ENCODE data around the gene XRCC4. TPM values are rescaled to one million over a fixed set of nuclear protein-coding genes. Genes with fewer than 3 reads are reported as not detected.

The XRCC4 gene
- total and polyA plus RNA-seq, 2 of the 13 experiments (the other 11 are each of a cell fraction or from before 2014, with no cell fraction given), result 2.8 to 12.6 TPM

- intact Hi-C loops (cut with micrococcal nuclease; ENCODE audit: unreplicated experiment) (no loop called here), in situ Hi-C loops (cut with HindIII; ENCODE audit: extremely low pct_ligation_motif_present, low pct_unique_long_range_greater_than_20kb) (no loop called here)
- Histone ChIP-seq H2AFZ (ENCODE audit: low read length) (no peak overlapping the region), H3K9ac (ENCODE audit: insufficient read depth, low read depth, low read length) (no peak overlapping the region), H3K9me3 (ENCODE audit: low read length) (no peaks in the 10 kb centered on the region), H4K20me1 (ENCODE audit: insufficient read depth, low read length) (no peaks in the 10 kb centered on the region), H3K4me1 (ENCODE audit: insufficient read depth, low read length) (no peaks in the 10 kb centered on the region; the same call in 1 of the 2 replicates), H3K4me3 (replicated peaks in 1 of 3; ENCODE audit: insufficient read depth in 1 of 3, low read depth in 2 of 3, low read length in 3 of 3) (no peak overlapping the region), H3K36me3 (replicated peaks in 1 of 2; ENCODE audit: control insufficient read depth in 1 of 2, insufficient read depth in 2 of 2, low read length in 2 of 2) (no peaks in the 10 kb centered on the region), H3K4me2 (ENCODE audit: low read depth, low read length) (no peak overlapping the region), H3K79me2 (ENCODE audit: insufficient read depth, low read length) (no peaks in the 10 kb centered on the region), H3K27me3 (ENCODE audit: control insufficient read depth in 1 of 2, insufficient read depth in 2 of 2, low read length in 2 of 2) (peaks cover 0 to 5% of the 10 kb centered on the region in 2 experiments; a peak in 1 of 5 replicates), H3K27ac (ENCODE audit: extremely low read length, insufficient read depth, low read length) (no peak overlapping the region)
- ChIA-PET CTCF (ENCODE audit: low intra/inter-chr PET ratio, low total read pairs) (no interaction called here), POLR2A (interaction anchor here (0.6 kb wide), 1 partner anchor 379 kb away, joined by 3 read pairs; no protein-coding TSS in a partner anchor)
- ATAC-seq, result no peak; the same call in 2 of the 3 replicates
- no peak for FAIRE-seq
- 63% methylated on average over 2 of the region's 2 CpGs for WGBS (ENCODE audit: low lambda C conversion rate)
- no peak for DNase-seq (ENCODE audit: low spot score)
- no TSS peak for BruUV-seq (replicated peaks)
- no peak for TF ChIP-seq PREB (CRISPR knock-in tag; IDR thresholded peaks at IDR 0.05)
- TF ChIP-seq NFE2L2 (IDR thresholded peaks at IDR 0.05; ENCODE audit: low read length), result peak; percentile 28; the same call in 1 of the 2 replicates
Observed at GRCh38 chr5:83029912-83030311, 47.4 kb upstream of the XRCC4 start.

- ATAC-seq (no peak), DNase-seq (ENCODE audit: low spot score) (no peak), FAIRE-seq (no peak)
- no peak overlapping the region for H3K4me3 ChIP-seq (replicated peaks in 1 of 3; ENCODE audit: insufficient read depth in 1 of 3, low read depth in 2 of 3, low read length in 3 of 3)
- peaks cover 0 to 4% of the 10 kb centered on the region in 2 experiments; a peak in 1 of 5 replicates for H3K27me3 ChIP-seq (ENCODE audit: control insufficient read depth in 1 of 2, insufficient read depth in 2 of 2, low read length in 2 of 2)
- no TSS peak for BruUV-seq (replicated peaks)
- POLR2A ChIA-PET, result no interaction called here
- H3K36me3 ChIP-seq (replicated peaks in 1 of 2; ENCODE audit: control insufficient read depth in 1 of 2, insufficient read depth in 2 of 2, low read length in 2 of 2), result no peaks in the 10 kb centered on the region
- no peak overlapping the region for H3K4me2 ChIP-seq (ENCODE audit: low read depth, low read length)
- 28% methylated on average over 1 of the region's 1 CpG for WGBS (ENCODE audit: low lambda C conversion rate)
- H2AFZ ChIP-seq (ENCODE audit: low read length), result no peak overlapping the region
- intact Hi-C loops (cut with micrococcal nuclease; ENCODE audit: unreplicated experiment), result no loop called here
- H3K27ac ChIP-seq (ENCODE audit: extremely low read length, insufficient read depth, low read length), result no peak overlapping the region
- H3K4me1 ChIP-seq (ENCODE audit: insufficient read depth, low read length), result no peaks in the 10 kb centered on the region; the same call in 1 of the 2 replicates
- in situ Hi-C loops (cut with HindIII; ENCODE audit: extremely low pct_ligation_motif_present, low pct_unique_long_range_greater_than_20kb), result no loop called here
- no peak overlapping the region for H3K9ac ChIP-seq (ENCODE audit: insufficient read depth, low read depth, low read length)
- H3K79me2 ChIP-seq (ENCODE audit: insufficient read depth, low read length), result no peaks in the 10 kb centered on the region
- CTCF ChIA-PET (ENCODE audit: low intra/inter-chr PET ratio, low total read pairs), result no interaction called here
- no peaks in the 10 kb centered on the region for H3K9me3 ChIP-seq (ENCODE audit: low read length)
- H4K20me1 ChIP-seq (ENCODE audit: insufficient read depth, low read length), result no peaks in the 10 kb centered on the region
- TF ChIP-seq ZNF20 (CRISPR knock-in tag; IDR thresholded peaks at IDR 0.05) (no peak), ZBTB46 (CRISPR knock-in tag; IDR thresholded peaks at IDR 0.05; ENCODE audit: borderline replicate concordance) (no peak), JUND (CRISPR knock-in tag; IDR thresholded peaks at IDR 0.05) (no peak), HINFP (CRISPR knock-in tag; IDR thresholded peaks at IDR 0.05; ENCODE audit: low read depth) (no peak), ZNF772 (CRISPR knock-in tag; IDR thresholded peaks at IDR 0.05) (no peak)
Observed at GRCh38 chr5:83031381-83031780, 46.0 kb upstream of the XRCC4 start.
